Right lobe of liver (tissue), 4 donors: ENCODE results near the gene REC114.

Experiments
- POLR2A ChIP-seq: fragments of 450-650 bp; IDR thresholded peaks from one replicate; pipeline ENCODE4 v1.6.1; 2017; ENCODE audit warnings: antibody characterized with exemption, mild to moderate bottlenecking
- TF ChIP-seq, protein P1 (sequence below), 4 donors: fragments of 200-600 bp in 3 of 4; fragments of 450-650 bp in 1 of 4; IDR thresholded peaks; one replicate each; pipeline versions ENCODE4 v1.5.1 to v1.8.0; 2016 to 2022; ENCODE audit warnings: antibody characterized with exemption in 4 of 4, mild to moderate bottlenecking in 2 of 4
- donor health status: DM: no; HTN: no; CAD: no.
- donor health status: DM: no; HTN: no; CAD: no.
- donor health status: DM: no; HTN: yes; CAD: no.

DNA sequence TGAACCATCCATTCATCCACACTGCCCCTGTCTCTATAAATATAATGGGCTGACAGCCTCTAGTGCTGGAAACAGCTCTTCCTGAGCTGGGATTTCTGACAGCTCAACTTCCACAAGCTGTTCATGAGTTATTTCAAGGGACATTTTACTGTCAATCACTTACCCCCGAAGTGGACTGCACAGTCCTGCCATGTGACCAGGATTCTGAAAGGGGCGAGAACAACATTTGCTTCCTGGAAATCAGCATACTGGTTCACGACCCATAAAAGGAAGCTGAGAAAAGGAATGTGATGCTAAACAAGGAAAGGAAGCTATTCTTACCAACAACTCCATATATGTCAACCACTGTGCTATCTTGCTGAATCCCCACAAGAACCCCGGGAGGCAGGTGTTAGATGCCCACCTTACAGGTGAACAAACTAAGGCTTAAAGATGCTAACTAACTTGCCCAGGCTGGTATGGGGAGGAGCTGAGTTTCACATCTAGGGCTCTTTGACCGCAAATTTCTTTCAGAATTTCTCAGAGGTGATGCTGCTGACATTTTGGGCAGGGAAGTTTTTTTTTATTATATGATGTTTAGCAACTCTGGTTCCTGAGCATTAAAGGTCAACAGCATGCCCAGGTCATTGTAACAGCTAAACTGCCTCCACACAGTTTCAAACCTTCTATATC is 16.5 kb upstream of the REC114 start:
- TF ChIP-seq, protein P1, sequence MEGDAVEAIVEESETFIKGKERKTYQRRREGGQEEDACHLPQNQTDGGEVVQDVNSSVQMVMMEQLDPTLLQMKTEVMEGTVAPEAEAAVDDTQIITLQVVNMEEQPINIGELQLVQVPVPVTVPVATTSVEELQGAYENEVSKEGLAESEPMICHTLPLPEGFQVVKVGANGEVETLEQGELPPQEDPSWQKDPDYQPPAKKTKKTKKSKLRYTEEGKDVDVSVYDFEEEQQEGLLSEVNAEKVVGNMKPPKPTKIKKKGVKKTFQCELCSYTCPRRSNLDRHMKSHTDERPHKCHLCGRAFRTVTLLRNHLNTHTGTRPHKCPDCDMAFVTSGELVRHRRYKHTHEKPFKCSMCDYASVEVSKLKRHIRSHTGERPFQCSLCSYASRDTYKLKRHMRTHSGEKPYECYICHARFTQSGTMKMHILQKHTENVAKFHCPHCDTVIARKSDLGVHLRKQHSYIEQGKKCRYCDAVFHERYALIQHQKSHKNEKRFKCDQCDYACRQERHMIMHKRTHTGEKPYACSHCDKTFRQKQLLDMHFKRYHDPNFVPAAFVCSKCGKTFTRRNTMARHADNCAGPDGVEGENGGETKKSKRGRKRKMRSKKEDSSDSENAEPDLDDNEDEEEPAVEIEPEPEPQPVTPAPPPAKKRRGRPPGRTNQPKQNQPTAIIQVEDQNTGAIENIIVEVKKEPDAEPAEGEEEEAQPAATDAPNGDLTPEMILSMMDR (IDR thresholded peaks at IDR 0.05) = no peak
- no peak for TF ChIP-seq POLR2A
